Left lung (tissue), 10 donors: ENCODE results near the gene RIMS4. TPM values are rescaled to one million over a fixed set of nuclear protein-coding genes. Genes with fewer than 3 reads are reported as not detected.

Source experiments
- ATAC-seq: fragments of 200-7000 bp; cut with Tn5 transposase; one replicate; pipeline ENCODE4 v1.9.1; 2020; ENCODE audit warnings: moderate library complexity
- DNase-seq, 4 donors: peaks; one replicate each; pipeline ENCODE4 v3.0.0-alpha.2; 2013 to 2020
- H3K27ac ChIP-seq, 2 donors: fragments of 200-600 bp; sonication (generic) in 1 of 2; one replicate each; pipeline versions ENCODE4 v1.5.0 to v1.8.0; 2020 to 2021
- H3K27me3 ChIP-seq, 2 donors: fragments of 200-600 bp; sonication (generic) in 1 of 2; one replicate each; pipeline versions ENCODE4 v1.5.0 to v1.8.0; 2020 to 2021
- H3K36me3 ChIP-seq, 2 donors: fragments of 200-600 bp; sonication (generic) in 1 of 2; one replicate each; pipeline versions ENCODE4 v1.5.0 to v1.8.0; 2020 to 2021
- H3K4me1 ChIP-seq, 2 donors: fragments of 200-600 bp; one replicate each; pipeline ENCODE4 v1.8.0; 2021
- H3K4me3 ChIP-seq, 2 donors: fragments of 200-600 bp; sonication (generic) in 1 of 2; one replicate each; pipeline versions ENCODE4 v1.5.0 to v1.8.0; 2020 to 2021; ENCODE audit warnings: mild to moderate bottlenecking in 1 of 2
- H3K9me3 ChIP-seq, 2 donors: fragments of 200-600 bp; sonication (generic) in 1 of 2; one replicate each; pipeline versions ENCODE4 v1.5.0 to v1.8.0; 2020 to 2021
- intact Hi-C, 2 donors: fragments of 100-400 bp; cut with DNase I; formaldehyde crosslinking; loops; one replicate each; pipeline versions ENCODE4 v1.11.2 to v1.14.2; 2022
- polyA plus RNA-seq, 6 donors: library from polyadenylated mRNA; unstranded; fragments of 120-200 nt; gene quantifications; one replicate each; pipeline ENCODE4 v1.2.1, GENCODE V29; 2013; ENCODE audit not compliant: insufficient read length in 6 of 6
- total RNA-seq, 2 donors: library from RNA; stranded (reverse); fragmentation: NEBNext Ultra II Directional; extraction: Animal tissue kit (Norgen Biotek cat#: 25700); gene quantifications; one replicate each; pipeline ENCODE4 v1.2.1, GENCODE V29; 2021
- TF ChIP-seq, protein P1 (sequence below), 2 donors: fragments of 200-600 bp; sonication (generic) in 1 of 2; IDR thresholded peaks; one replicate each; pipeline versions ENCODE4 v1.5.0 to v1.8.0; 2021; ENCODE audit warnings: antibody characterized with exemption in 2 of 2
- donor health status: DM: no; HTN: yes; CAD: no.
- donor health status: DM: no; HTN: no; CAD: no.

RIMS4 gene
- total and polyA plus RNA-seq, 8 donors = 0.47 to 6.3 (median 4.1) TPM

DNA sequence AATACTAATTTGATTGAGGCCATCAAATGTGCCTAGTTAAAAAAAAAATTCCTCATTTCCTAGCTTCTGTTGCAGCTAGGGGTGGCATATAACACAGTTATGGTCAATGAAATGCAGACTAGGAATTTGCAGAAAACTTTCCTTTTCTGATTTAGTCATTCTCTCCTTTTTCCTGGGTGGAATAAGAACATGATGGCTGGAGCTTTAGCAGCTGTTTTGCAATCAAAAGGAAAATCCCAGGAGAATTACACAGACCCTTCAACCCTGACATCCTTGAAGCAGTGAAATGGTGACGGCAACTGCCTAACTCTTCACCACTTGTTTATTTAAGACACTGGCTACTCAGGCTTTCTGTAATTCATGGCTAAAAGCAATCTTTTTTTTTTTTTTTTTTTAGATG lies 23.1 kb upstream of the RIMS4 start:
- Histone ChIP-seq H3K27ac (no peak overlapping the region), H3K4me3 (no peak overlapping the region), H3K27me3 (peaks cover 0 to 39% of the 10 kb centered on the region in 2 donors), H3K4me1 (no peaks in the 10 kb centered on the region), H3K36me3 (no peaks in the 10 kb centered on the region), H3K9me3 (no peaks in the 10 kb centered on the region)
- TF ChIP-seq, protein P1, sequence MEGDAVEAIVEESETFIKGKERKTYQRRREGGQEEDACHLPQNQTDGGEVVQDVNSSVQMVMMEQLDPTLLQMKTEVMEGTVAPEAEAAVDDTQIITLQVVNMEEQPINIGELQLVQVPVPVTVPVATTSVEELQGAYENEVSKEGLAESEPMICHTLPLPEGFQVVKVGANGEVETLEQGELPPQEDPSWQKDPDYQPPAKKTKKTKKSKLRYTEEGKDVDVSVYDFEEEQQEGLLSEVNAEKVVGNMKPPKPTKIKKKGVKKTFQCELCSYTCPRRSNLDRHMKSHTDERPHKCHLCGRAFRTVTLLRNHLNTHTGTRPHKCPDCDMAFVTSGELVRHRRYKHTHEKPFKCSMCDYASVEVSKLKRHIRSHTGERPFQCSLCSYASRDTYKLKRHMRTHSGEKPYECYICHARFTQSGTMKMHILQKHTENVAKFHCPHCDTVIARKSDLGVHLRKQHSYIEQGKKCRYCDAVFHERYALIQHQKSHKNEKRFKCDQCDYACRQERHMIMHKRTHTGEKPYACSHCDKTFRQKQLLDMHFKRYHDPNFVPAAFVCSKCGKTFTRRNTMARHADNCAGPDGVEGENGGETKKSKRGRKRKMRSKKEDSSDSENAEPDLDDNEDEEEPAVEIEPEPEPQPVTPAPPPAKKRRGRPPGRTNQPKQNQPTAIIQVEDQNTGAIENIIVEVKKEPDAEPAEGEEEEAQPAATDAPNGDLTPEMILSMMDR (IDR thresholded peaks at IDR 0.05) = no peak
- intact Hi-C loops = no loop called here
- DNase-seq (no peak), ATAC-seq (no peak)

GRCh38 chr20:44832724-44833123 lies 22.4 kb upstream of the RIMS4 start:
- intact Hi-C loops = no loop called here

DNA sequence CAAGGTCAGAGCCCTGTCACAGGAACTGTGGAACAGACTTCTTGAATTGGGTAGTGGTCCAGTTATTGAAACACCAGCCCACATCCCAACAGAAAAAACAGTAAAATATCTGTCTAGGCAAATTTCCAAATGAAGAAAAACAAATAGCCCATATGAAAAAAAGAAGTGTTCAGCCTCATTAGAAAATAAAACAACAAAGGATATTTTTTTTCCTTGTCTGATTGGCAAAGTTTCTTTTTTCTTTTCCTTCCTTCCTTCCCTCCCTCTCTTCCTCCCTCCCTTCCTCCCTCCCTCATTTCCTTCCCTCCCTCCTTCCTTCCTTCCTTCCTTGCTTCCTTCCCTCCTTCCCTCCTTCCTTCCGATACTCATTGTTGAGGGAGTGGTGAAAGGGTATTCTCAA lies 20.6 kb upstream of the RIMS4 start:
- H3K27ac ChIP-seq = no peak overlapping the region
- no peaks in the 10 kb centered on the region for H3K36me3 ChIP-seq
- H3K9me3 ChIP-seq = no peaks in the 10 kb centered on the region
- no peak overlapping the region for H3K4me3 ChIP-seq
- TF ChIP-seq, protein P1 (IDR thresholded peaks at IDR 0.05) = no peak
- DNase-seq (no peak), ATAC-seq (no peak)
- H3K4me1 ChIP-seq = no peaks in the 10 kb centered on the region
- intact Hi-C loops = no loop called here
- H3K27me3 ChIP-seq = peaks cover 0 to 28% of the 10 kb centered on the region in 2 donors

More at GRCh38 chr20:44832724-44833123, 22.4 kb upstream of the RIMS4 start:
- H3K4me1 ChIP-seq = no peaks in the 10 kb centered on the region
- no peak overlapping the region for H3K27ac ChIP-seq
- H3K36me3 ChIP-seq = no peaks in the 10 kb centered on the region
- no peaks in the 10 kb centered on the region for H3K9me3 ChIP-seq
- TF ChIP-seq, protein P1 (IDR thresholded peaks at IDR 0.05) = no peak
- H3K4me3 ChIP-seq = no peak overlapping the region
- no peak for DNase-seq
- peaks cover 0 to 41% of the 10 kb centered on the region in 2 donors for H3K27me3 ChIP-seq
- no peak for ATAC-seq

- Histone ChIP-seq H3K27ac (no peak overlapping the region), H3K27me3 (peaks cover 0 to 23% of the 10 kb centered on the region in 2 donors), H3K9me3 (no peaks in the 10 kb centered on the region), H3K4me1 (no peaks in the 10 kb centered on the region), H3K4me3 (no peak overlapping the region), H3K36me3 (no peaks in the 10 kb centered on the region)
- DNase-seq (no peak), ATAC-seq (no peak)
- TF ChIP-seq, protein P1 (IDR thresholded peaks at IDR 0.05) = no peak
- intact Hi-C loops = no loop called here
Observed at GRCh38 chr20:44830523-44830922, 20.2 kb upstream of the RIMS4 start.

GRCh38 chr20:44829688-44830087 lies 19.3 kb upstream of the RIMS4 start:
- no peak for DNase-seq
- H3K27me3 ChIP-seq = peaks cover 0 to 23% of the 10 kb centered on the region in 2 donors
- H3K4me1 ChIP-seq = no peaks in the 10 kb centered on the region
- ATAC-seq = no peak
- intact Hi-C loops = no loop called here
- no peak overlapping the region for H3K4me3 ChIP-seq
- TF ChIP-seq, protein P1 (IDR thresholded peaks at IDR 0.05) = no peak
- H3K36me3 ChIP-seq = no peaks in the 10 kb centered on the region
- H3K9me3 ChIP-seq = no peaks in the 10 kb centered on the region
- H3K27ac ChIP-seq = no peak overlapping the region
